Measurements from ENCODE around the gene FNBP1.
"Not testable (repeated sequence)": the region's sequence is repeated elsewhere in the genome, so short reads cannot be mapped to it uniquely, and the experiment has no call there.

FNBP1 gene

DNA sequence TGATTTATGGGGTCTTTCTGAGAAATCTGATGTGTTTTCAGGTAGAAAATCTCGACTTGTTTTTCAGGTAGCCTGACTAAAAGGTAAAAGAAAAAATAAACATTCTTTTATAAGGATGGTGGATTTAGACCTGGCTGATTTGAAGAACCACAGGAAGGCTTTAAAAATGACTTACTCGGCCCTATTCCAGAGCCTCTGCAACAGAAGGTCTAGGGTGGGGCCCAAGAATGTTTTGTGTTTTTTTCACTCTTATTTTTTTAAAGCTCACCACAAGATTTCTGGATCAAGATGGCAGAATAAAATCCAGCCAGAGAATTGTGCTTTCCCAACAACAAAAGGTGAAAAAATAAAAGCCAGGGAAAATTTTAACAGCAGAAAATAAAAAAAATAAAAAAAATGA lies 59.1 kb downstream of the FNBP1 start:
- no peak overlapping the region for H3K4me3 ChIP-seq (replicated peaks; ENCODE audit: insufficient read depth, low read length)
- no peak overlapping the region for H3K27ac ChIP-seq (replicated peaks)
- DNase-seq (ENCODE audit: low read depth in 1 of 2, low spot score in 1 of 2) = no peak
- TF ChIP-seq CTCF (IDR thresholded peaks at IDR 0.05; ENCODE audit: insufficient read depth, low read length) = no peak
- TF ChIP-seq, protein P1, sequence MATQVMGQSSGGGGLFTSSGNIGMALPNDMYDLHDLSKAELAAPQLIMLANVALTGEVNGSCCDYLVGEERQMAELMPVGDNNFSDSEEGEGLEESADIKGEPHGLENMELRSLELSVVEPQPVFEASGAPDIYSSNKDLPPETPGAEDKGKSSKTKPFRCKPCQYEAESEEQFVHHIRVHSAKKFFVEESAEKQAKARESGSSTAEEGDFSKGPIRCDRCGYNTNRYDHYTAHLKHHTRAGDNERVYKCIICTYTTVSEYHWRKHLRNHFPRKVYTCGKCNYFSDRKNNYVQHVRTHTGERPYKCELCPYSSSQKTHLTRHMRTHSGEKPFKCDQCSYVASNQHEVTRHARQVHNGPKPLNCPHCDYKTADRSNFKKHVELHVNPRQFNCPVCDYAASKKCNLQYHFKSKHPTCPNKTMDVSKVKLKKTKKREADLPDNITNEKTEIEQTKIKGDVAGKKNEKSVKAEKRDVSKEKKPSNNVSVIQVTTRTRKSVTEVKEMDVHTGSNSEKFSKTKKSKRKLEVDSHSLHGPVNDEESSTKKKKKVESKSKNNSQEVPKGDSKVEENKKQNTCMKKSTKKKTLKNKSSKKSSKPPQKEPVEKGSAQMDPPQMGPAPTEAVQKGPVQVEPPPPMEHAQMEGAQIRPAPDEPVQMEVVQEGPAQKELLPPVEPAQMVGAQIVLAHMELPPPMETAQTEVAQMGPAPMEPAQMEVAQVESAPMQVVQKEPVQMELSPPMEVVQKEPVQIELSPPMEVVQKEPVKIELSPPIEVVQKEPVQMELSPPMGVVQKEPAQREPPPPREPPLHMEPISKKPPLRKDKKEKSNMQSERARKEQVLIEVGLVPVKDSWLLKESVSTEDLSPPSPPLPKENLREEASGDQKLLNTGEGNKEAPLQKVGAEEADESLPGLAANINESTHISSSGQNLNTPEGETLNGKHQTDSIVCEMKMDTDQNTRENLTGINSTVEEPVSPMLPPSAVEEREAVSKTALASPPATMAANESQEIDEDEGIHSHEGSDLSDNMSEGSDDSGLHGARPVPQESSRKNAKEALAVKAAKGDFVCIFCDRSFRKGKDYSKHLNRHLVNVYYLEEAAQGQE (IDR thresholded peaks at IDR 0.05; ENCODE audit: insufficient replicate concordance, low read depth) = no peak
- no peak for TF ChIP-seq POLR2AphosphoS5 (IDR thresholded peaks at IDR 0.05; ENCODE audit: low read depth)
- TF ChIP-seq GABPA (IDR thresholded peaks at IDR 0.05; ENCODE audit: low read depth) = no peak
- TF ChIP-seq SPI1 (IDR thresholded peaks at IDR 0.05; ENCODE audit: borderline replicate concordance, low read depth) = no peak
- H3K27me3 ChIP-seq (ENCODE audit: insufficient read depth, poor library complexity, severe bottlenecking) = no peaks in the 10 kb centered on the region

- H3K27ac ChIP-seq (replicated peaks) = no peak overlapping the region
- no peak for TF ChIP-seq CTCF (IDR thresholded peaks at IDR 0.05; ENCODE audit: insufficient read depth, low read length)
- no peak for DNase-seq (ENCODE audit: low read depth in 1 of 2, low spot score in 1 of 2)
- no peaks in the 10 kb centered on the region for H3K27me3 ChIP-seq (ENCODE audit: insufficient read depth, poor library complexity, severe bottlenecking)
- no peak overlapping the region for H3K4me3 ChIP-seq (replicated peaks; ENCODE audit: insufficient read depth, low read length)
Observed at GRCh38 chr9:129981180-129981907, 61.6 kb downstream of the FNBP1 start.

DNA sequence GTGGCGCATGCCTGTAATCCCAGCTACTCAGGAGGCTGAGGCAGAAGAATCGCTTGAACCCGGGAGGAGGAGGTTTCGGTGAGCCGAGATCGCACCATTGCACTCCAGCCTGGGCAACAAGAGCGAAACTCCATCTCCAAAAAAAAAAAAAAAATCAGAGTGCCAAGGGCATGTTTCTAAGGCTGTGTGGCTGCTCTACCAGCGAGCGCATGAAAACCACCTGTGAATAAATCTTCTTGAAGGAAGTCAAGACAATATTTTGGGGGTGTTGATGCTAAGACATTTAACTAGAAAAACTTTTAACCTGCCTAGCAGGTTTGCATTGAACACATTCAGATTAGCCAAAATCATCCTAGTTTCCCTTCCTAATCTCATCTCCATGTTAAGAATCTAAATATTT lies 62.8 kb downstream of the FNBP1 start:
- not testable (repeated sequence) for H3K27me3 ChIP-seq (ENCODE audit: insufficient read depth, poor library complexity, severe bottlenecking); DNase-seq (ENCODE audit: low read depth in 1 of 2, low spot score in 1 of 2); H3K4me3 ChIP-seq (replicated peaks; ENCODE audit: insufficient read depth, low read length); H3K27ac ChIP-seq (replicated peaks)

GRCh38 chr9:129979071-129979745 lies 63.8 kb downstream of the FNBP1 start:
- DNase-seq (ENCODE audit: low read depth in 1 of 2, low spot score in 1 of 2) = no peak
- TF ChIP-seq GABPA (IDR thresholded peaks at IDR 0.05; ENCODE audit: low read depth) (no peak), POLR2AphosphoS5 (IDR thresholded peaks at IDR 0.05; ENCODE audit: low read depth) (no peak), CTCF (IDR thresholded peaks at IDR 0.05; ENCODE audit: insufficient read depth, low read length) (no peak), SPI1 (IDR thresholded peaks at IDR 0.05; ENCODE audit: borderline replicate concordance, low read depth) (no peak)
- TF ChIP-seq, protein P1 (IDR thresholded peaks at IDR 0.05; ENCODE audit: insufficient replicate concordance, low read depth) = no peak
- Histone ChIP-seq H3K4me3 (replicated peaks; ENCODE audit: insufficient read depth, low read length) (no peak overlapping the region), H3K27ac (replicated peaks) (no peak overlapping the region), H3K27me3 (ENCODE audit: insufficient read depth, poor library complexity, severe bottlenecking) (no peaks in the 10 kb centered on the region)
